Measurements from ENCODE around the gene SLC37A1.

Gene SLC37A1

DNA sequence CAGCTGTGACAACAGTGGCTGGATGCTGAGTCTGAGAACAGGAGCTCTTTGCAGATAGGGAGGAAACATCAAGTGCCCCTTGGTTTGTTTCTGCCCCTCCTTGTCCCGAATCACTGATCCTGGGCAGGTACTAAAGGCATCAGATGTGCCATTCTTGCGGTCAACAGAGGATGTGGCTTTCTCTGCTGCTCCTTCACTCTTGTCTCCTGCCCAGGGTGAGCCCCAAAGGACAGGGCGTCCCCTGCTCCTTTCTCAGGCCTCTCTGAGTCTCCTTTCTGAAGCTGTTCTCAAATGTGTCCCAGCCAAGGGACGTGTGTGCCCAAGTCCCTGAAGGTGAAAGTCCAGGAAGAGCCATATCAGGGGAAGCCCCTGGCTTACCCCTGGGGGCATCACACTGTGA, 31.7 kb downstream of the SLC37A1 start:
- no peak for DNase-seq

DNA sequence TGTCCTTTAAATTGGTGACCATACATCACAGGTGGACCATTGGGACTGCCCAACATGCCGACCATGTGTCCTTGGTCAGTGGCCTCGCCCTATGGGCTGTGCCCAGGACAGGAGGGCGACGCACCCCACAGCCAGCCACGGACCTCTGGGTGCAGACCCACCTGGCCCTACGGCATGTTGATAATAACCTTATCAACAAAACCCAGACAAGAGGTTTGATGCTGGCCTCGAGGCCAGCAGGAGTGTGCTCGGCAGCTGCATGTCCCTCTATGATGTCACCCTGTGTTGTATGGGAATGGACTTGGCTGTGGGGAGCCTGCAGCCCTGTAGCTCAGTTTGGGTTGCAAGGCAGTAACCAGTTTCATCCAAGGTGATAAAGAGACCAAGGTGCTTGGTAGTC, 32.1 kb downstream of the SLC37A1 start:
- no peak for DNase-seq

DNA sequence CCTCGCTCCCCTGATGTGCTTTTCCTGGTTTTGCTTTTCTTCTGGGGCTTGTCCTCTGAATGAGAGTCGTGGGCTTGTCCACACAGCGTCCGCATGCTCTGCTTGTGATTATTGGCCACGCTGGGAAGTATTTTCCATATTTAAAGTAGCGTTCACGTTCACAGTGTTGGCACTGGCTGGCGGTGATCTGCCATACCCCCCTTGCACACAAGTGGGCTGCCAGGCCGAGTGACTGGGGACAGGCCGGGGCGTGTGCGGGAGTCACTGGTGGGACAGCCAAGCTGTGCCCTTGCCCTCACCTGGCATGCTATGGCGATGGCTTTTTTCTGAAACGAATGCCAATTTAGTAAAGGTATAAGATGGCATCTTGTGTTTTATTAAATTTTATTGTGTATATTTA, 32.8 kb downstream of the SLC37A1 start:
- no peak for DNase-seq

DNA sequence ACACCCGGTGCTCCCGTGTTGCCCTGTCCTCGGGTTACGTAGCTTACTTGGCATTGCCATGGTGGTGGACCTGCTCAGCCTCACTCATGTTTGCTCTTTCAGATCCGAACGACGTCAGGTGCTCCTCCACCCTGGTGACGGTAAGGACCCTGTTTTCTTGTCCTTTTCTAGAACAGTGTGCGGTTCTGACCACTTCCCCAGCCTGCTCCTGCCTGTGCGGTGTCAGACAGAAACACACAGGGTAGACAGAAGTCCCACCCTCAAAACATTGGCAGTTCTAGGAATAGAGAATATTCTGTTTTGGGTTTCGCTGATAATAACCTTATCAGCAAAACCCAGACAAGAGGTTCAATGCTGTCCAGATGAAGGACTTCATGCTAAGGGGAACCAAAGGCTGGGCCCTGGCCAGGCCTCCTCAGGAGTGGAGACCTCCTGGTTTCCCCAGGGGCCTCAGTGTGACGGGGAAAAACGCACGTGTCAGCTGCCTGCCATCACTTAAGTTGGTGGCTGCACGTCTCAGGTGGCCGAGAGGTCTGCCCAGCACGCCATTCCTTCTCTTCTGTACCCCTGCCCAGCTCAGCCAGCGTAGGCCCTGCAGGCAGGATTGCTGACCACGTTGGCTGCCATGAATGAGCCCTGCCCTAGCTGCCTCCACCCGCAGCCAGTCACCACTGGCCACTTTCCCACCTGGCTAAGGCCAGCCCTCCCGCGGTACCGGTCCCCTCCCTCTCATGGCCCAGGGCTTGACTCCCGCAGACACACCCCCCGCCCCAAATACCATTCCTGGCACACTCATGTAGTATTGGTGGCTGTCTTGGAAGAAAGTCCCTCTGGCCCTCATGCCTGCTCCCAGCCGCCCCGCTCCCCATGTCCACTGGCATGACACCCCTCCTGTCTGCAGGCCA, 33.6 kb downstream of the SLC37A1 start:
- DNase-seq = no peak

DNA sequence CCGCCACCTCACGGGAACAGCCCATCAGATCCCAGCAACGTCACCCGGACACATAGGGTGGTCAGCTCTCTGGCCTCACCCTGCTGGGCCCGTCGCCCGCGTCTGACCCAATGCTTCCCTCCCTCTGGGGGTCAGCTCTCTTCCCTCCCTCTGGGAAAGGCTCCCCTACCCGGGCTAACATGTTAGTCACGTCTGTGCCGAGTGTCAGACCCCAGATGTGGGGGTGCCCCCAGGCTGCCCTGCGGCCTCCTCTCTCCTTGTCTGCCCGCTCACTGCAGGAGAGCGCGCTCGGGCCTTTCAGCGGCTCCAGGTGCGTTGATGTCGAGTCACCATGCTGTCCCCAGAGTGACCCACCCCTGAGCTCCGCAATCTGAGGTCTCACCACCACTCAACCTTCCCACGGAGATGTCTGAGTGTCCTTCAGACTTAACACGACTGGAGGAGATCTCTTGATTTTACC, 34.3 kb downstream of the SLC37A1 start:
- no peak for DNase-seq

- no peak for DNase-seq
These were observed 35.2 kb downstream of the SLC37A1 start for GRCh38 chr21:42548687-42549406.

- no peak for DNase-seq
These were observed 37.2 kb downstream of the SLC37A1 start for GRCh38 chr21:42550817-42551216.

DNA sequence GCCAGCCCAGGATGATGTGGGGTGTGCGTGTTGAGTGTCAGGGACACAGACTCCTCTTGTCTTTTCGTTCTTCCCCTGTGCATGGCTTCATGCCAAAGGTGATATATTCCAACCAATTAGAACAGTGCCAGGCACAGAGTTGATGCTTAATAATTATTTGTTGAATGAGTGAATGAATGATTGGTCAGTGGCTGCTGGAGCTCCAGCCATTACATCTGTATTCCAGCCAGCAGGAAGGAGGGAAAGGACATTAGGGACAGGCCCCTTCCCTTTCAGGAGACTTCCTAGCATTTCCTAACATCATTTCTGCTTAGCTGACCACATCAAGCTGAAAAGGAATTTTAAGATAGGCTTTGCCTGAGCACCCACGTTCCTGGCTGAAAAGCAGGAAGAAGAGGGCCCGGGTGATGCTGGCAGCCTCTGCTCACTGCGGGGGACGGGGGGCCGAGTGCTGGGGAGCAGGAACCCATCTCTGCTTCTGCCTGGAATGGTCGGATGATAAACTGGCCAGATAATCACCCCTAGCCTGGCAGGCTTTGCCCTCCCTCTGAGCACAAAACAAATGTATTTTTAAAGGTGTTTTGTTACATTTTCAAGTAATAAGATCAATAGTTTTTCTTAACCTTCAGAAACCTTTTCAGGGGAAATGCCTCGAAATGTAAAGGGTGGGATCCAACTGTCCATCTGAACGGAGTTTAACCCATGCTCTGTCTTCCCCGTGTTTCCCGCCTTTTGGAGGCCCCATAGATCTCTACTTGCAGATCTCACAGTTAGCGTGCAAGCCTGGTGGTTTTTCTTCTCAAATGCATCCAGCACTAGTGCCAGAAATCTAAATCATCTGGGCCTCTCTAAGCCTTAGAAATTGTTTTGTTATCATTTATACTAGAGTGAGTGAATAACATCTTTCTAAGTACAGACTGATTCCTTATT, 39.0 kb downstream of the SLC37A1 start:
- DNase-seq = no peak

DNA sequence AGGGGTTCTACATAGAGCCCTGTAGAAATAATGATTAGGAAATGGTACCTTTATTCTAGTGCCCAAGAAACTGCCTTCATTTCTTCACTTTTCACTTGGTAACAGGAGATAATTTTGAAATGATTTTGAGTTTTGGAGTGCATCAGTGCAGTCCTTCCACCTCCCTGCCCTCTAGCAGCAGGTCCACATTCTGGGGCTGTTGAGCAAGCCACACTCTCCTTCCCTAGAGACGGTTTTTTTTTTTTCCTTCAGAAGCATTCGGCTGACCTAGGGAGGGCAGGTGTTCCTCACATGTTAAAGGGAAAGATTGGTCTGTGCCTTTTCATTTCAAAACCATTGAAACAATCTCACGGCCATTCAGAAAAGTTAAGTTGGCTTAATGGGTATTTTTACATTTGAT, 39.8 kb downstream of the SLC37A1 start:
- DNase-seq = no peak

- DNase-seq = no peak
These were observed 40.8 kb downstream of the SLC37A1 start for GRCh38 chr21:42554251-42554961.

GRCh38 chr21:42555756-42556438, 42.2 kb downstream of the SLC37A1 start:
- DNase-seq = no peak

DNA sequence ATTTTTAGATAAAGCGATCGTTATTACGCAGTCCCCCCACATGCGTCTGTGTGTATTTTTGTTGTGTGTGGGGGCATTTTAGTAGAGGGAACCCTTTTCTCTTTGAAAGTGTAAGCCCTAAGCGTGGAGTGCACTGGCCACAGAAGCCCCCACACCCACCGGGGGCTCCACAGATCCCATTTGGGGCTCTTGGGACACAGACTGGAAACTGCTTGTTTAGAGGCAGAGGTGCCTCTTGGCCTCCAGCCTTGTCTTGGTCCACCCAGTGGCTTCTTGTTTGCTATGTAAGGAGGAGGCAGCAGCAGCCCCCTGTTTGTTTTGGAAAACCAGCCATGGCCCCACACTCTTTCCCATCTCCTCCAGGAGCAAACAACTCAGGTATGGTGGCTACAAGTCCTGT, 42.8 kb downstream of the SLC37A1 start:
- DNase-seq = no peak

DNA sequence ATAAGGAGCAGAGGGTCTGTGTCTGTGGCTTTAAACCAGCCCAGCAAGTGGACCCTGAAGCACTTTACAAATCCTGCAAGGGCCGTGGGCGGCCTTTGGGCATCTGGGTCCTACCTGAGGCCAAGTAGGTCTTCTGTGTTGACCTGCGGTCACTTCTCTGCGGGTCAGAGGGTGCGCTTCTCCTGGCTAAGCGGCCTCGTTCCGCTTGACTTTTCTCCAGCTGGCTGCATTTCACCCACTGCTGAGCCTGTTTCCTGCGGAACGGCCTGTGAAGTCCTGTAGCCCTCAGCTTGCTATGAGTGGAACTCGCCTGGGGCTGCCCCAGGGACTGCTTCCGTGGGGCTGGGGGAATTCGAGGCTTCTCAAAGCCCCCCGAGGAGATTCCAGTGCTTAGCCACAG, 43.3 kb downstream of the SLC37A1 start:
- no peak for DNase-seq

GRCh38 chr21:42557420-42557819, 43.8 kb downstream of the SLC37A1 start:
- DNase-seq = no peak

DNA sequence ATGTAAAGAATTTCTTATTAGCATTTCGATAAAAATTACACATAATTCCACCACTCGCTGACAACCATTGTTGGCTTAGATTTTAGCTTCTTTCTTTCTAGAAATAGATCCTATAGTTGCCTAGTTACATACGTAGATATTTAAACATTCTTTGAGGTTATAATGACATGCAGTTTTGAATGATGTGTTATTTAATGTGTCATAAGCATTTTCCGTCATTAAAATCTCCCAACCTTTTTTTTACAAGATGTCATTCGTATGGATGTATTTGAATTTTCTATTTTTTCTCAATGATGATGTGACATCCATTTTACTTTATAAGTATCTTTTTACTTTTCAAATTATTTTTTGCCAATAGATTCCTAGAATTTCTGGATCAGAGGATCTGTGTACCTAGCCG, 44.7 kb downstream of the SLC37A1 start:
- DNase-seq = no peak

- no peak for DNase-seq
These were observed 45.2 kb downstream of the SLC37A1 start for GRCh38 chr21:42558846-42559245.

- no peak for DNase-seq
These were observed 45.7 kb downstream of the SLC37A1 start for GRCh38 chr21:42559326-42559725.

DNA sequence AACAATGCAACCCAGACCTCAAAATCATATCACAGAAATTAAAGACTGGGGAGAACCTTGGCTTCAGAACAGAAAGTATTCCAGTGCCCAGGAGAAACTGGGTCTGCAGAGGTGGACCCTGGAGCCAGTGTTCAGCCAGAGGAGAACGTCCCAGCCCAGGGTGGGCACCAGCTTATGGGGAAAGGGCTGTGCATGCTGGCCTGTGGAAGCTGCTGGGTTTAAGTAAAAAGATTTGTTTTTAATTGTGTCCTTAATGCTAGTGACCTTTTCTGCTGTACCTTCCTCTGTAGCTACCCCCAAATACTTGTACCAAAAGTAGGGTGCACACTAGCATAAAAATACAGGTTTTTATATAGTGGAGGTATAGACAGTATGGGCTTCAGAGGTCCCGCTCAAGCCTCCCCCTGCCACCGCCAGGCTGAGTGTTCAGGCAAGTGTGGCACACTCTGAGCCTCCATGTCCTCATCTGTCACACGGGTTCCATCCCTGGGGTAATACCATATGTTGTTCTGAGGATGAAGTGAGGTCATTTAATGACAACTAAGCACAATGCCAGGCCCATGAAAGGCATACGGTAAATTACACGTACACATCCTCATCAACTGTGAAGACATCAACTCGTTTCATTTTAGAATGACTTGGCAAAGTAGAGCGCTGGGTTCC, 47.0 kb downstream of the SLC37A1 start:
- DNase-seq = no peak

- DNase-seq = no peak
These were observed 48.4 kb downstream of the SLC37A1 start for GRCh38 chr21:42561762-42562650.

GRCh38 chr21:42562816-42563215, 49.2 kb downstream of the SLC37A1 start:
- DNase-seq = no peak

Measured in right kidney (tissue), 1 donor.